ENCODE data around the gene TP53I3.

- no peak for TF ChIP-seq CEBPB (IDR thresholded peaks at IDR 0.05)
- TF ChIP-seq RAD21 (IDR thresholded peaks at IDR 0.05; ENCODE audit: low read depth): no peak
- TF ChIP-seq FOXM1 (IDR thresholded peaks at IDR 0.05; ENCODE audit: borderline replicate concordance, low read depth): no peak
- no peak for TF ChIP-seq EGR1 (IDR thresholded peaks at IDR 0.05)
- TF ChIP-seq, protein P1, sequence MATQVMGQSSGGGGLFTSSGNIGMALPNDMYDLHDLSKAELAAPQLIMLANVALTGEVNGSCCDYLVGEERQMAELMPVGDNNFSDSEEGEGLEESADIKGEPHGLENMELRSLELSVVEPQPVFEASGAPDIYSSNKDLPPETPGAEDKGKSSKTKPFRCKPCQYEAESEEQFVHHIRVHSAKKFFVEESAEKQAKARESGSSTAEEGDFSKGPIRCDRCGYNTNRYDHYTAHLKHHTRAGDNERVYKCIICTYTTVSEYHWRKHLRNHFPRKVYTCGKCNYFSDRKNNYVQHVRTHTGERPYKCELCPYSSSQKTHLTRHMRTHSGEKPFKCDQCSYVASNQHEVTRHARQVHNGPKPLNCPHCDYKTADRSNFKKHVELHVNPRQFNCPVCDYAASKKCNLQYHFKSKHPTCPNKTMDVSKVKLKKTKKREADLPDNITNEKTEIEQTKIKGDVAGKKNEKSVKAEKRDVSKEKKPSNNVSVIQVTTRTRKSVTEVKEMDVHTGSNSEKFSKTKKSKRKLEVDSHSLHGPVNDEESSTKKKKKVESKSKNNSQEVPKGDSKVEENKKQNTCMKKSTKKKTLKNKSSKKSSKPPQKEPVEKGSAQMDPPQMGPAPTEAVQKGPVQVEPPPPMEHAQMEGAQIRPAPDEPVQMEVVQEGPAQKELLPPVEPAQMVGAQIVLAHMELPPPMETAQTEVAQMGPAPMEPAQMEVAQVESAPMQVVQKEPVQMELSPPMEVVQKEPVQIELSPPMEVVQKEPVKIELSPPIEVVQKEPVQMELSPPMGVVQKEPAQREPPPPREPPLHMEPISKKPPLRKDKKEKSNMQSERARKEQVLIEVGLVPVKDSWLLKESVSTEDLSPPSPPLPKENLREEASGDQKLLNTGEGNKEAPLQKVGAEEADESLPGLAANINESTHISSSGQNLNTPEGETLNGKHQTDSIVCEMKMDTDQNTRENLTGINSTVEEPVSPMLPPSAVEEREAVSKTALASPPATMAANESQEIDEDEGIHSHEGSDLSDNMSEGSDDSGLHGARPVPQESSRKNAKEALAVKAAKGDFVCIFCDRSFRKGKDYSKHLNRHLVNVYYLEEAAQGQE (IDR thresholded peaks at IDR 0.05; ENCODE audit: low read depth): no peak
- no peak for TF ChIP-seq ZBTB7A (IDR thresholded peaks at IDR 0.05; ENCODE audit: low read depth)
- TF ChIP-seq MAX (IDR thresholded peaks at IDR 0.05): no peak
- no peak for TF ChIP-seq EP300 (IDR thresholded peaks at IDR 0.05; ENCODE audit: borderline replicate concordance)
- no peak for TF ChIP-seq CREB1 (IDR thresholded peaks at IDR 0.05; ENCODE audit: low read depth)
- TF ChIP-seq TCF12 (IDR thresholded peaks at IDR 0.05; ENCODE audit: low read depth): no peak
Measured at GRCh38 chr2:24077535-24077877, 7.1 kb downstream of the TP53I3 start.

Data from Ishikawa (cell line).